ENCODE data around the gene VAPB. TPM values are rescaled to one million over a fixed set of nuclear protein-coding genes. Genes with fewer than 3 reads are reported as not detected.
A peak's percentile ranks its signal among the peaks of the same experiment; 100 is the strongest.

Gene VAPB
- total RNA-seq, 4 donors from 2014 or later, result 10.9 to 20.4 (median 17.9) TPM

GRCh38 chr20:58495623-58496428, 106.8 kb downstream of the VAPB start:
- no peak overlapping the region for H3K27ac ChIP-seq
- 90% methylated on average over 8 of the region's 15 CpGs for WGBS

GRCh38 chr20:58496429-58496769, 107.4 kb downstream of the VAPB start:
- Histone ChIP-seq H3K4me3 (no peak overlapping the region), H3K9me3 (peaks cover 3% of the 10 kb centered on the region), H3K27ac (no peak overlapping the region), H3K4me1 (no peaks in the 10 kb centered on the region), H3K36me3 (no peaks in the 10 kb centered on the region), H3K27me3 (no peaks in the 10 kb centered on the region)
- TF ChIP-seq POLR2A (IDR thresholded peaks at IDR 0.05) (no peak), POLR2AphosphoS5 (IDR thresholded peaks at IDR 0.05) (no peak), EP300 (IDR thresholded peaks at IDR 0.05) (no peak), CTCF (IDR thresholded peaks at IDR 0.05) (no peak)
- no peak for DNase-seq (ENCODE audit: low spot score in 2 of 2)
- 92% methylated on average over 6 of the region's 6 CpGs for WGBS

More at GRCh38 chr20:58495623-58496428, 106.8 kb downstream of the VAPB start:
- no peaks in the 10 kb centered on the region for H3K36me3 ChIP-seq
- no peaks in the 10 kb centered on the region for H3K27me3 ChIP-seq
- no peak for DNase-seq (ENCODE audit: low spot score in 2 of 2)
- H3K9me3 ChIP-seq, result peaks cover 2% of the 10 kb centered on the region
- H3K4me1 ChIP-seq, result no peaks in the 10 kb centered on the region
- H3K4me3 ChIP-seq, result no peak overlapping the region
- TF ChIP-seq EP300 (IDR thresholded peaks at IDR 0.05), result no peak
- TF ChIP-seq CTCF (IDR thresholded peaks at IDR 0.05), result no peak
- no peak for TF ChIP-seq POLR2AphosphoS5 (IDR thresholded peaks at IDR 0.05)
- no peak for TF ChIP-seq POLR2A (IDR thresholded peaks at IDR 0.05)

- Histone ChIP-seq H3K27ac (no peak overlapping the region), H3K9me3 (peaks cover 3% of the 10 kb centered on the region), H3K27me3 (no peaks in the 10 kb centered on the region), H3K4me1 (no peaks in the 10 kb centered on the region), H3K36me3 (no peaks in the 10 kb centered on the region), H3K4me3 (no peak overlapping the region)
- peak in 1 of 2 donors; percentile 53 for DNase-seq (ENCODE audit: low spot score in 2 of 2)
- TF ChIP-seq CTCF (IDR thresholded peaks at IDR 0.05) (no peak), POLR2AphosphoS5 (IDR thresholded peaks at IDR 0.05) (no peak), EP300 (IDR thresholded peaks at IDR 0.05) (no peak), POLR2A (IDR thresholded peaks at IDR 0.05) (no peak)
- 89% methylated on average over 16 of the region's 16 CpGs for WGBS
These were observed 108.1 kb downstream of the VAPB start for GRCh38 chr20:58497076-58497641.

- DNase-seq (ENCODE audit: low spot score in 2 of 2), result no peak
- WGBS, result 90% methylated on average over 13 of the region's 13 CpGs
- TF ChIP-seq EP300 (IDR thresholded peaks at IDR 0.05) (no peak), CTCF (IDR thresholded peaks at IDR 0.05) (no peak), POLR2A (IDR thresholded peaks at IDR 0.05) (no peak), POLR2AphosphoS5 (IDR thresholded peaks at IDR 0.05) (no peak)
- no peaks in the 10 kb centered on the region for H3K4me1 ChIP-seq
- H3K27me3 ChIP-seq, result no peaks in the 10 kb centered on the region
- H3K36me3 ChIP-seq, result no peaks in the 10 kb centered on the region
- peaks cover 3% of the 10 kb centered on the region for H3K9me3 ChIP-seq
- no peak overlapping the region for H3K27ac ChIP-seq
- no peak overlapping the region for H3K4me3 ChIP-seq
These were observed 108.9 kb downstream of the VAPB start for GRCh38 chr20:58497724-58498469.
